ENCODE measurements around the gene NSUN6. TPM values are rescaled to one million over a fixed set of nuclear protein-coding genes. Genes with fewer than 3 reads are reported as not detected.

The NSUN6 gene
- total RNA-seq, 1 experiment from 2014 or later, result 12.5 TPM

DNA sequence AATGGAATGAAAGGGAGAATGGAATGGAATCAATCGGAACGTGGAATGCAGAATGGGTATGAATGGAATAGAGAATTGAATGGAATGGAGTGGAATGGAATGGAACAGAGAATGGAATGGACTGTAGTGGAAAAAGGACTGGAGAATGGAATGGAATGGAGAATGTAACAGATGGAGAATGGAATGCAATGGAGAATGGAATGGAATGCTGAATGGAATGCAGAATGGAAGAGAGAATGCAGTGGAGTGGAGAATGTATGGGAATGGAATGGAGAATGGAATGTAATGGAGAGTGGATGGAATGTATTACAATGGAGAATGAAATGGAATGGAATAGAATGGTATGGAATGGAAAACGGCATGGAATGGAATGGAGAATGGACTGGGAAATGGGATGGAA is 96.9 kb downstream of the NSUN6 start:
- ATAC-seq (no peak), DNase-seq (ENCODE audit: low read depth, low spot score) (no peak)
- intact Hi-C loops (cut with micrococcal nuclease), result no loop called here
- Histone ChIP-seq H4K20me1 (ENCODE audit: insufficient read depth) (no peaks in the 10 kb centered on the region), H3K79me2 (ENCODE audit: insufficient read depth, low read length) (no peaks in the 10 kb centered on the region), H3K4me1 (ENCODE audit: control insufficient read depth in 1 of 2, insufficient read depth in 2 of 2, low read length in 2 of 2) (no peaks in the 10 kb centered on the region), H2AFZ (ENCODE audit: low read depth, low read length, poor library complexity, severe bottlenecking) (no peak overlapping the region), H3K9ac (ENCODE audit: low read length) (no peak overlapping the region), H3K9me2 (ENCODE audit: insufficient read depth) (no peaks in the 10 kb centered on the region), H3K4me2 (ENCODE audit: low read length) (no peak overlapping the region), H3K27ac (ENCODE audit: low read depth, low read length) (no peak overlapping the region), H3K27me3 (ENCODE audit: insufficient read depth, low read length) (no peaks in the 10 kb centered on the region), H3K9me3 (ENCODE audit: control insufficient read depth in 1 of 2, insufficient read depth in 1 of 2, low read depth in 1 of 2, low read length in 2 of 2) (peaks cover 1 to 7% of the 10 kb centered on the region in 2 experiments; a peak in 1 of 4 replicates), H3K36me3 (ENCODE audit: control insufficient read depth in 1 of 2, insufficient read depth in 2 of 2, low read length in 2 of 2) (peaks cover 0 to 10% of the 10 kb centered on the region in 2 experiments; a peak in 3 of 4 replicates), H3K4me3 (replicated peaks in 1 of 2; ENCODE audit: low read depth in 1 of 2, low read length in 2 of 2) (no peak overlapping the region)
- TF ChIP-seq SRF (IDR thresholded peaks at IDR 0.05; ENCODE audit: low read depth), result no peak
- TF ChIP-seq SP1 (IDR thresholded peaks at IDR 0.05; ENCODE audit: low read depth), result no peak
- no peak for TF ChIP-seq YY1 (IDR thresholded peaks at IDR 0.05; ENCODE audit: extremely low read depth, insufficient replicate concordance, low read depth, low read length)
- no peak for TF ChIP-seq ZBTB33 (IDR thresholded peaks at IDR 0.05; ENCODE audit: extremely low read depth, insufficient replicate concordance, low read length)
- TF ChIP-seq CBX3 (IDR thresholded peaks at IDR 0.05; ENCODE audit: low read depth), result no peak
- no peak for TF ChIP-seq MAX (IDR thresholded peaks at IDR 0.05)
- TF ChIP-seq POLR2AphosphoS5 (IDR thresholded peaks at IDR 0.05; ENCODE audit: low read depth, low read length), result no peak
- BruUV-seq (replicated peaks), result no TSS peak
- ChIA-PET RAD21 (ENCODE audit: low non-redundant PET in 1 of 2, low total read pairs in 2 of 2, uncharacterized antibody in 2 of 2, unreplicated experiment in 2 of 2) (no interaction called here), POLR2A (no interaction called here), CTCF (no interaction called here)

- RAD21 ChIA-PET (ENCODE audit: low non-redundant PET in 1 of 2, low total read pairs in 2 of 2, uncharacterized antibody in 2 of 2, unreplicated experiment in 2 of 2), result no interaction called here
- Histone ChIP-seq H3K4me2 (ENCODE audit: low read length) (no peak overlapping the region), H3K9ac (ENCODE audit: low read length) (no peak overlapping the region), H3K79me2 (ENCODE audit: insufficient read depth, low read length) (no peaks in the 10 kb centered on the region), H3K4me3 (replicated peaks in 1 of 2; ENCODE audit: low read depth in 1 of 2, low read length in 2 of 2) (no peak overlapping the region), H2AFZ (ENCODE audit: low read depth, low read length, poor library complexity, severe bottlenecking) (no peak overlapping the region), H4K20me1 (ENCODE audit: insufficient read depth) (no peaks in the 10 kb centered on the region), H3K9me3 (ENCODE audit: control insufficient read depth in 1 of 2, insufficient read depth in 1 of 2, low read depth in 1 of 2, low read length in 2 of 2) (no peaks in the 10 kb centered on the region; a peak in 1 of 4 replicates), H3K27me3 (ENCODE audit: insufficient read depth, low read length) (no peaks in the 10 kb centered on the region), H3K9me2 (ENCODE audit: insufficient read depth) (no peaks in the 10 kb centered on the region), H3K4me1 (ENCODE audit: control insufficient read depth in 1 of 2, insufficient read depth in 2 of 2, low read length in 2 of 2) (no peaks in the 10 kb centered on the region), H3K27ac (ENCODE audit: low read depth, low read length) (no peak overlapping the region), H3K36me3 (ENCODE audit: control insufficient read depth in 1 of 2, insufficient read depth in 2 of 2, low read length in 2 of 2) (peaks cover 0 to 6% of the 10 kb centered on the region in 2 experiments; a peak in 2 of 4 replicates)
- DNase-seq (ENCODE audit: low read depth, low spot score) (no peak), ATAC-seq (no peak)
- CTCF ChIA-PET, result no interaction called here
- no peak for TF ChIP-seq EGR1 (IDR thresholded peaks at IDR 0.05; ENCODE audit: low read depth)
- TF ChIP-seq YY1 (IDR thresholded peaks at IDR 0.05; ENCODE audit: extremely low read depth, insufficient replicate concordance, low read depth, low read length), result no peak
- TF ChIP-seq ZFX (IDR thresholded peaks at IDR 0.05), result no peak
- TF ChIP-seq EZH2phosphoT487 (IDR thresholded peaks at IDR 0.05; ENCODE audit: borderline replicate concordance), result no peak
- no peak for TF ChIP-seq POLR2A (IDR thresholded peaks at IDR 0.05; ENCODE audit: borderline replicate concordance, extremely low read depth, insufficient read depth, insufficient read length)
- TF ChIP-seq SRF (IDR thresholded peaks at IDR 0.05; ENCODE audit: low read depth), result no peak
- TF ChIP-seq CTCF (IDR thresholded peaks at IDR 0.05 in 2 of 3, conservative IDR thresholded peaks at IDR 0.05 in 1 of 3; ENCODE audit: borderline replicate concordance in 1 of 3, insufficient read depth in 1 of 3, low read depth in 2 of 3, low read length in 2 of 3), result no peak
- no peak for TF ChIP-seq RAD21 (IDR thresholded peaks at IDR 0.05; ENCODE audit: low read depth)
- TF ChIP-seq SIN3A (IDR thresholded peaks at IDR 0.05; ENCODE audit: low read depth), result no peak
- TF ChIP-seq TCF7L2 (IDR thresholded peaks at IDR 0.05; ENCODE audit: borderline replicate concordance, extremely low read depth, insufficient read depth, insufficient read length), result no peak
- TF ChIP-seq CBX3 (IDR thresholded peaks at IDR 0.05; ENCODE audit: low read depth), result no peak
- POLR2A ChIA-PET, result no interaction called here
- intact Hi-C loops (cut with micrococcal nuclease), result no loop called here
- no TSS peak for BruUV-seq (replicated peaks)
Measured at GRCh38 chr10:18551473-18551872, 99.9 kb downstream of the NSUN6 start.
